ENCODE data around the gene PSIP1.

- TF ChIP-seq, protein P1, sequence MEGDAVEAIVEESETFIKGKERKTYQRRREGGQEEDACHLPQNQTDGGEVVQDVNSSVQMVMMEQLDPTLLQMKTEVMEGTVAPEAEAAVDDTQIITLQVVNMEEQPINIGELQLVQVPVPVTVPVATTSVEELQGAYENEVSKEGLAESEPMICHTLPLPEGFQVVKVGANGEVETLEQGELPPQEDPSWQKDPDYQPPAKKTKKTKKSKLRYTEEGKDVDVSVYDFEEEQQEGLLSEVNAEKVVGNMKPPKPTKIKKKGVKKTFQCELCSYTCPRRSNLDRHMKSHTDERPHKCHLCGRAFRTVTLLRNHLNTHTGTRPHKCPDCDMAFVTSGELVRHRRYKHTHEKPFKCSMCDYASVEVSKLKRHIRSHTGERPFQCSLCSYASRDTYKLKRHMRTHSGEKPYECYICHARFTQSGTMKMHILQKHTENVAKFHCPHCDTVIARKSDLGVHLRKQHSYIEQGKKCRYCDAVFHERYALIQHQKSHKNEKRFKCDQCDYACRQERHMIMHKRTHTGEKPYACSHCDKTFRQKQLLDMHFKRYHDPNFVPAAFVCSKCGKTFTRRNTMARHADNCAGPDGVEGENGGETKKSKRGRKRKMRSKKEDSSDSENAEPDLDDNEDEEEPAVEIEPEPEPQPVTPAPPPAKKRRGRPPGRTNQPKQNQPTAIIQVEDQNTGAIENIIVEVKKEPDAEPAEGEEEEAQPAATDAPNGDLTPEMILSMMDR (IDR thresholded peaks at IDR 0.05): no peak
- no peak for TF ChIP-seq POLR2A (IDR thresholded peaks at IDR 0.05)
Measured at GRCh38 chr9:15433191-15433590, 77.6 kb downstream of the PSIP1 start.
